Measurements from ENCODE around the gene HSP90AB1.

The HSP90AB1 gene

GRCh38 chr6:44246663-44247337, at the start of gene HSP90AB1:
Gene HSP90AB1 (plus strand): TSS chr6:44247101. CDS start chr6:44248630, 1,529 bp downstream.
- DNase-seq (ENCODE audit: low read depth), result peak; percentile 100
- TF ChIP-seq CTCF (IDR thresholded peaks at IDR 0.05; ENCODE audit: insufficient read depth, low read depth, low read length, missing control alignments), result no peak
- peak within 1 kb of the TSS; percentile 100 for H3K4me3 ChIP-seq (ENCODE audit: low read length)

GRCh38 chr6:44198684-44199083, 48.2 kb upstream of the HSP90AB1 start:
- DNase-seq (ENCODE audit: low read depth), result no peak
- no peak for TF ChIP-seq CTCF (IDR thresholded peaks at IDR 0.05; ENCODE audit: insufficient read depth, low read depth, low read length, missing control alignments)
- H3K4me3 ChIP-seq (ENCODE audit: low read length), result no peak overlapping the region

- DNase-seq (ENCODE audit: low read depth), result no peak
- TF ChIP-seq CTCF (IDR thresholded peaks at IDR 0.05; ENCODE audit: insufficient read depth, low read depth, low read length, missing control alignments), result no peak
Measured at GRCh38 chr6:44199883-44200282, 47.0 kb upstream of the HSP90AB1 start.

GRCh38 chr6:44201200-44201599, 45.7 kb upstream of the HSP90AB1 start:
- H3K4me3 ChIP-seq (ENCODE audit: low read length), result peak overlapping the region; percentile 18
- TF ChIP-seq CTCF (IDR thresholded peaks at IDR 0.05; ENCODE audit: insufficient read depth, low read depth, low read length, missing control alignments), result no peak
- DNase-seq (ENCODE audit: low read depth), result peak; percentile 45

More at GRCh38 chr6:44199883-44200282, 47.0 kb upstream of the HSP90AB1 start:
- no peak overlapping the region for H3K4me3 ChIP-seq (ENCODE audit: low read length)

- no peak for TF ChIP-seq CTCF (IDR thresholded peaks at IDR 0.05; ENCODE audit: insufficient read depth, low read depth, low read length, missing control alignments)
- DNase-seq (ENCODE audit: low read depth), result peak; percentile 88
- peak overlapping the region; percentile 18 for H3K4me3 ChIP-seq (ENCODE audit: low read length)
Measured at GRCh38 chr6:44201638-44202303, 45.1 kb upstream of the HSP90AB1 start.

GRCh38 chr6:44202332-44202971, 44.4 kb upstream of the HSP90AB1 start:
- no peak for TF ChIP-seq CTCF (IDR thresholded peaks at IDR 0.05; ENCODE audit: insufficient read depth, low read depth, low read length, missing control alignments)
- no peak for DNase-seq (ENCODE audit: low read depth)
- H3K4me3 ChIP-seq (ENCODE audit: low read length), result no peak overlapping the region
